GM12874 (cell line): Measurements from ENCODE around the gene METTL2A.

Experiments used
- CTCF ChIP-seq: IDR thresholded peaks from 2 replicates; pipeline ENCODE4 v1.5.1; 2011; ENCODE audit warnings: low read depth, mild to moderate bottlenecking, control low read depth, low read length, moderate library complexity; ENCODE audit not compliant: insufficient read depth

METTL2A gene

GRCh38 chr17:62444063-62444462 is 20.4 kb downstream of the METTL2A start:
- no peak for TF ChIP-seq CTCF

DNA sequence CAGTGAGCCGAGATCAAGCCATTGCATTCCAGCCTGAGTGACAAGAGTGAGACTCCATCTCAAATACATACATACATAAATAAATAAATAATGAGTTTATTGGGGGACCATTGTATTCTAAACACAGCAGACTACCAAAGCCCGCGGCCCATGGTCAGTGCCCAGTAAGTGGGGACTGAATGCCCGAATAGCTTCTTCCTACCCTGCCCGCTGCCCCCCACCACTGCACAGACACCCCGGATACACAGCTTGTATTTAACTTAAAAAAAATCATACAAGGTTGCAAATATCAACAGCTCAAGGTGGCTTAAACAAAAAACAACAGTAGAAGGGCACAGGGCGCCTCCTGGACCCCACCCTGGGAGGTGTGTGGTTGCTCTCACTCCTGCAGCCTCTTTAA is 32.3 kb downstream of the METTL2A start:
- no peak for TF ChIP-seq CTCF

DNA sequence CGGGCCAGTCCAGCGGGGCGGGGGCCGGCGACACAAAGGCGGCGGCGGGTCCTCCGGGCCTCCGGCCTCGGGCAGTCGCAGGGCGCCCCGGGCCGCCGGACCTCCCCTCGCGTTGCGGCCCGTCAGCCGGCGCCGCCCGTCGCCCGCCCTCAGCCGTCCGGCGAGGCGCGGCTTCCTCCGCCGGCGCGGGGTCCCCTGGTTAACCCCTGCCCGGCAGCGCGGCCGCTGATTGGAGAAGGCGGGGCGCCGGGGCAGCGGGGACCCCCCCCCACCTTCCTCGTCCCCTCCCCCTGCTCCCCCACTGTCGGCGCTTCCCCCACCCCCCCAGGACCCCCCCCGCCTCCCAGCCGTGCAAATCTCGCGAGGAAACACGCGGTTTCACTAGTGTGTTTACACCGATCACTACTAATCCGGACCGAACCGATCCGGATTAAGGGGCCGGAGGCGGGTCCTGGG is 54.8 kb downstream of the METTL2A start, which contains the start of gene TLK2:
TLK2 (plus strand) TSS at position 402 of the 456 bp plus-strand sequence. CDS start 2,301 bp downstream, outside the sequence.
- TF ChIP-seq CTCF, result no peak
